Effector CD8-positive, alpha-beta T cell (primary cell): ENCODE measurements around the gene PRKD1.
"Not testable (repeated sequence)": the region's sequence is repeated elsewhere in the genome, so short reads cannot be mapped to it uniquely, and the experiment has no call there.

Experiments
- DNase-seq: peaks from one replicate; lab custom pipeline; 2025; lab: John Stamatoyannopoulos, UW

The PRKD1 gene

DNA sequence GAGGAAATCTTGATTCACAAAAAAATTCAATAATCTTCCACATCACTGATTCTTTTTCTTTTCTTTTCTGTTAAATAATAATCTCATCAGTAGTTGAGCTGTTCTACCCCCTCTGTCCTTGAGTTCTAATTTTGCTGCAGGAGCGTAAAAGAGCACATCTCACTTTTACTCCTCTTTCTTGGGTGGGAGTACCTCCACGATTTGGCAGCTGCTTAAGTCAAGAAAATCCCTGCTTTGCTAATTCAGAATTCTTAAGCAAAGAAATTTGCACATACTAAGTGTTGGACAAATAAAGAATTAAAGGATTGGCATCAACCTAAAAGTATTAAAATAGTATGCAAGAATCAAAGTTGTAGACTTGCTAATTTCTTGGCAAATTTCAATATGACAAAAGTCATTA, 128.8 kb downstream of the PRKD1 start:
- DNase-seq: no peak

DNA sequence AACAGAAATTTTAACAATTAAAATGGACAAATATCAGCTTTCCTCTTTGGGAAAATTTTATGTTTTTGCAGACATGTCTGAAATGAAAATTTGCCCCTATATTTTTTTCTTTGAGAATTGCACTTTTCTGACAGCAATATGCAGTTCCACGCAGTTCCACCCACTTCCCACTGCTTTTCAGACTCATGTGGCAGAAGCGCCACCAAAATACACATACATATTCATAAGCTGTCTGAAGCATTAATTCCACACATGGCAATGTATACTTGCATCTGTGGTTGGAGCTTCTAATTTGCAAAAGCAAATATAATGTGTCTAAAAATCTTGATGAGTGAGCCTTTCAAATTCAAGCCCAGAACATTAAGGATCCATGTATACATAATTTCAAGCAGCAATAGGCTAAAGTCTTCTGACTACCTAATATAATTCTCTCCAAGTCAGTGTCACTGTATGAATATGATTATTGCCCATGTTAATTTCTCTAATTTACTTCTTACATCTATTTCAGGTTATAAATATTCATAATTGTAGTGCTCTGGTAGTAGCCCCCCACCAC, 129.5 kb downstream of the PRKD1 start:
- no peak for DNase-seq

DNA sequence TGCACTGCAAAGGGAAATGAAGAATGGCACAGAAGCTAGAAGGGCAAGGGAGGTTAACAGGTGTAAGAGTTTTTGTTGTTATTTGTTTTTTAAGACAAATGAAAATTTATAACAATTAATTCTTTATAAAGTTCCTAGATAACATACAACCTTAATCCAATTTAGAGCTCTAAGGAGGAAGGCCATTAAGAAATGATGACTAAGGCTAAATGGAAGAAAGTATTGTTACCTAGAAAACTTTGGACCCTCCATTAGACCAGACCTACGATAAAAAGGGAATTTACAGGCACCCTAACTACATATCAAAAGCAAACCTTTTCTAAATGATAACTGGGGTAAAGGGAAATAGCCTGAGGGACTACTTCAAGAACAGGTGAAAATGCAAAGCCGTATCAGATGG, 130.8 kb downstream of the PRKD1 start:
- DNase-seq: no peak

DNA sequence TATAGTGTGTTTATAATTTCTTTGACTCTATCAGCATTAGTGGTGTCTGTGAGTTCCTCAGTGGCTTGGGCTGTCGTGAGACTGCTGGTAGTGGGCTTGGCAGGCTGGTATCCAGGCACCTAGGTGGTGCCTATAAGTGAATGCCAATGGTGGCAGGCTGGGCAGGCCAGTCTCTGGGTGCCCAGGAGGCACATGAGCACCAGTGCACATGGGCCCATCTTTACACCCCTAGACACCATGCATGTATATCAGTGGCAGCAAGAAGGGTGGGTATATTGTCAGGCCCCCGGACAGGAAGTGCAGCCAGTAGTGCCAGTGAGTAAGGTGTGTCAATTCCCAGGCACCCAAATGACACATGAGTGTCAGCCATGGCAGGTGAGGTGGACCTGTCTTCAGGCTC, 138.2 kb downstream of the PRKD1 start:
- no peak for DNase-seq

DNA sequence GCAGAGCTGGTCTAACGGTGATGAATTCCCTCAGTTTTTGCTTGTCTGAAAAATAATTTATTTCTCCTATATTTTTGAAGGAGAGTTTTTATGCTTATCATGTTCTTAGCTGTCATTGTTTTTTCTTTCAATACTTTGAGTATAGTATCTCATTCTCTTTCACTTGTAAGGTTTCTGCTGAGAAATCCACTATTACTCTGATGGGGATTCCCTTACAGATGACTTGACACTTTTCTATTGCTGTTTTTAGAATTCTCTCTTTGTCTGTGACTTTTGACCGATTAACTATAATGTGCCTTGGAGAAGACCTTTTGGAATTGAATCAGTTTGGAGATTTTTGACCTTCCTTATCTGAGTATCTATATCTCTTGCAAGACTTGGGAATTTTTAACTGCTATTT, 139.6 kb downstream of the PRKD1 start:
- no peak for DNase-seq

DNA sequence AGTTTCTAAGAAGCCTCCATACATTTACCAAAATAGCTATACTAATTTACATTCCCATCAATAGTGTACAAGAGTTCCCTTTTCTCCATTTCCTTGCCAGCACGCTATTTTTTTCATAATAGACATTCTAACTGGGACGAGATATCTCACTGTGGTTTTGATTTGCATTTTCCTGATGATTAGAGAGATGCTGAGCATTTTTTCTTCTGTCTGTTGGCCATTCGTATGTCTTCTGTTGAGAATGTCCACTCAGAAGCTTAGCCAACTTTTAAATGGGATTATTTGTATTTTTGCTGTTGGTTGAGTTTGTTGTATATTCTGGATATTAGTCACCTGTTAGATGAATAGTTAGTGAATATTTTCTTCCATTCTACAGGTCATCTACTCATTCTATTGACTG, 144.1 kb downstream of the PRKD1 start:
- no peak for DNase-seq

DNA sequence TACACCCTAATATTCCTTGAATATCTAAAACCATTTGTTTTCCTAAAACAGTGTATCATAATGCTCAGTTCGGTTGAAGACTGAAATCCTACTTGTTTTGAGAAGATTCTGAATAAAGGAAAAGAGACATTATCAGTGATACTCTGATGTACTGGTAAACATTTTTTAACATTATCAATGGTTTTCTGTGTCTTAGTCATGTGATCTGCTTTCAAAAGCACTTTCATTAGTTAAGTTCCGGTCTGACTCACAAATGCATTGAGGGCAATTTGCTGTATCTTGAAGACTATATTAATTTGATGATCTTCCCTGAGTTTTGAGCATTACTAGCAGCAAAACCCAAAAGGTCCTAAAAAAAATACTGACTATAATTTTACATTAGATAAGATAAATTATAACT, 145.6 kb downstream of the PRKD1 start:
- DNase-seq: no peak

DNA sequence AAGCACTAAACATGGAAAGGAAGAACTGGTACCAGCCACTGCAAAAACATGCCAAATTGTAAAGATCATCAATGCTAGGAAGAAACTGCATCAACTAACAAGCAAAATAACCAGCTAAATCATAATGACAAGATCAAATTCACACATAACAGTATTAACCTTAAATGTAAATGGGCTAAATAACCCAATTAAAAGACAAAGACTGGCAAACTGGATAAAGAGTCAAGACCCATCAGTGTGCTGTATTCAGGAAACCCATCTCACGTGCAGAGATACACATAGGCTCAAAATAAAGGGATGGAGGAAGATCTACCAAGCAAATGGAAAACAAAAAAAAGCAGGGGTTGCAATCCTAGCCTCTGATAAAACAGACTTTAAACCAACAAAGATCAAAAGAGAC, 150.5 kb downstream of the PRKD1 start:
- not testable (repeated sequence) for DNase-seq

DNA sequence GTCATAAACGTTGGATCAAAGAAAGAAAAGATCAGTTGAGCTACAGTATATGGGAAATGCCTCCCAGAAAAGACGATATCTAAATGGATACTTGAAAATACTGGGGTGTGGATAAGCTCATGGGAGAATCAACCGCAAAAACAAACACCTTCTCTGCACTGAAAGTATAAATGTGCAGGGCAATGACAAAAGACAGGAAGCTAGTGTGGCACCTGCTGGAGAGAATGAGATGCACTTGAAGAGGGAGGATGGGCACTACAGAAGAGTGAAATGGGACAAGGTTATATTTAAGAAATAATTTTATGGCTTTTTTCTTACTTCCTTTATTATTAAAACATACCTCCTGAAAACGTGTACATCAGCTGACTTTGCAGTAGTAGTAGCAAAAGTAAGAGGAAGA, 153.7 kb downstream of the PRKD1 start:
- no peak for DNase-seq

DNA sequence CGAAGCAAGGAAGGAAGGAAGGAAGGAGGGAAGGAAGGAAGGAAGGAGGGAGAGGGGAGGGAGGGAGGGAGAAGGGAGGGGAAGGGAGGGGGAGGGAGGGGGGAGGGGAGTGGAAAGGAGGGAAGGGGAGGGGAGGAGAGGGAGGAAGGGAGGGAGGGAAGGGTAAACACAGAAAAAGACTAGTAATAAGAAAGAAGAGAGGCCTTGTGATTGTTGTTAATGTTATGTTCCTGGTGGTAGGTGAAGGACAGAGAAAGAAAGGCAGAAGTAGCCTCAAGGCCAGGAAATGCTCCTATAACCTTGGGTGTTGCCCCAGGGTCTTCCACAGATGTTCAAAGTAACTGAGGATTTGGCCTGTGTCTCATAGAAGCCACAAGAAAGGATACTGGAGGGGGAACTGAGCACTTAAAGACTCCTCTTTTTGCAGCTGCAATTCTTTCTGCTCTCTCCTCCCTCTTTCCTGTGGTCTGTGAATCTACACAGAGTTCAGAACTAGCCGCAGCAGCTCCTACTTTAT, 164.2 kb downstream of the PRKD1 start:
- DNase-seq: no peak

DNA sequence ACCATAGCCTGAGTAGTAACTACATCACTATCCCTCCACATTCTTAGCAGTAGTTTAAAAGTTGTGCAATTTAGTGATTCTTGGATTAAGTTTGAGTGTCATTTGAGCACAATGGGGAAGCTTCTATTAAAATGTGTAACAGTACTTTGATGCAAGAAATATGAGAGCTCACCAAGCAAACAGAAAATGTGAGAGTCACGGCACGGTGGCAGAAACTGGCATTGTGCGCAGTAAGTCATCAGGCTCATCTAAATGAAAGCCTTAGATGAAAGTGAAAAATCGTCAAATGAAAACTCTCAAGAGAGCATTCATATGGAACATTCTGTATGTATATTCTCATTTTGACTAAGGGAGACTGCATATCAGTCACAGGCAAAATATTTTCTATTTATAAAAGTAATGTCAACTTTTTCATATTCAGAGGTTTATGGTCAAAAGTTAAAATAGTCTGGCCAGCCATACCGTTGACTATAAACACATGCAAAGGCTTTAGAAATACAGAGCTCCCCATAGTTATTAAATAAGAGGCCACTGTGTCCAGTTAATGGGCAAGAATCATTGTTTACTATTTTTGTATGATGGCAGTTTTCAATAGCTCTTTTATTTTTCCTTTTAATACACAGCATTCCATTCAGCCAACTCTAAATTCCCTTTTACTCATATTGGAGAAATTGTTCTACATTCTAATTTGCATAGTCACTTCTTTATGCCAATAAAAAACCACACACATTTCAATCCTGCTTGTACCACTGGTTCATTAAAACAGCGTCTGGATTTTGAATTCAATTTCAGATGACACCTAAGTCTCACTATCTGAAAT, 167.9 kb downstream of the PRKD1 start:
- DNase-seq: no peak

DNA sequence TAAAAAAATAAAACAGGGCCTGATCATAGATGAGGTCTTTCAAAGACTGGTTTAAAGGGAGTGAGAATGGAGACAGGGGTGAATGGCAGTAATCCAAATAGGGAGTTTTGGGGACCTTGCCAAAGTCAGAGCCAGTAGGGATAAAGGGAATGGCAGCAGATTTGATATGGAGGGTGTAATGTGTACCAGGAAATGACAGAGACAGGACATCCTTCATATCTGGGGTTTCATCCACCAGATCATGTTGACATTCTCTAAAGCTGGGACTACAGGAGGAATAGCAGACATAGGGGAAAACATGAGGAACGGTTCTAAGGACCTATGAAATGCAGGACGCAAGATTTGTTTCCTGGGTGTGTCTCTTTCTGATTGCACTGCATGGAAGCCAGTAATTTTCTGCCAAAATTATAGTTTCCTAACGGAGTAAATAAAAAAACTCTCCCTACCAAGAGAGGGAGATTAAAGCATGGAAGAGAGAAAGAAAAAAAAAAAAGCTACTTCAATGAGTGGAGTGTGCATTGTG, 169.9 kb downstream of the PRKD1 start:
- DNase-seq: no peak

DNA sequence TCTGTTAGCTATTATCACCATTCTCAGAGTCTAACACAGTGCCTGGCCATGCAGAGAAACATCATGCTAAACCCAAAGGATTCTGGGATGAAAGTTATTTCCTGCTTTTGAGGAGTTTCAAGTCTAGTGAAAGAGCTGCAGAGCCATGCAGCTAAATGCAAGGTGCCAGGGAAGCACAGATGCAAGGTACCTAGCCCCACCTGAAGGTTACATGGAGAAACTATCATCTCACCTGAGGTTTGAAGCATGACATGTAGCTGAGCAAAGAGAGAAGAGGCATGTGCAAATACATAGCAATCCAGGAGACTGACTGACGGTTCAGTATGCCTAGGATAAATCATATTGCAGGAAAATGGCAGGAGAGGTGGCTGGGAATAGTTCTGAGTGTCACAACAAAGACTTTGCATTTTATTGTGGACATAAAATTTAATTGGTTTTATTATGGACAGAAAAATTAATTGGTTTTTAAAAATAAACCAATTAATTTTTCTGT, 170.4 kb downstream of the PRKD1 start:
- DNase-seq: no peak

DNA sequence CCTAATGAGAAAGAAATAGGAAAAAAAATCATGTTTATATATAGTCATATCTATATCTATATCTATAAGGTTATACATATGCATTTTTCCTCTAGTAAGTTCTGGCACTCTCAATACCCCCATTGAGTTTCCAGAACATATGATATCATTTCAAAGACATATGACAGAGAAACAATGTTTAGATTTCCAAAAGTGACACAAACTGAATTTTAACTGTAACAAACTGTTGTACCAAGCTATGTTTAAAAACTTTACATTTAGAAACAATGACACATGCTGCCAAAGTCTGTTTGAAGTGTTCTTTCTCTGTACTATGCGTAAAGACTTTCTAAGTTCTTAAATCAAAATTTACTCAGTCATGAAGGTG, 171.6 kb downstream of the PRKD1 start:
- no peak for DNase-seq

DNA sequence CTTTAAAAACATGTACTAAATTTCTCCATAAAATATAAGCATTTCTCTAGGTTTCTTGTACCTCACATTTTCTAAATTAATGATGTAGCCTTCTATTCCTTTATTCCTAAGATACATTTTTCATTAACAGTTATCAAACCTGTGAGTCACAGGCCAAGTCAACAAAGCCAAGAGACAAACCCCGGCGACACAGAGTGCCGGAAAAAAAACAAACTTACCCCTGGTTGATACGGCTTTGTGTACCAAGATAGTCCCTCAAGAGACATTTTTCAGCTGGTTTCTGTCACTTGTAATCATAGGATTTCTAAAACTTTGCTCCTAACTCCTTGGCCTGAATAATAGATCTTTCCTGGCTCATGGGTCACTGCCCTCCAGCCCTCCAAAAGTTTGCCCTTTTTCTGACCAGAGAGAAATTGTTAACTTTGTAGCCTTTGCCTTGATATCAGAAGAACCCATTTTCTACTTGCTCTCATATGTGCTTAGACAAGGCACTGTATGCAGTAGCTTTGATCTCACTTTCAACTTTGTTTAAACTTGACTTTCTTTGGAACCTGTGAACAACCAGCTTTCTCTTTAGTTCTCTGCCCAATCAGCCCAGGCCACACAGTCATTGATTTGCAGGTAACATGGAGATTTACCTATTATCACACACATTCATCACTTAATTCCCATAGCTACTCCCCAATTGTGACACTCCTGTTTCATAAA, 172.2 kb downstream of the PRKD1 start:
- DNase-seq: no peak

DNA sequence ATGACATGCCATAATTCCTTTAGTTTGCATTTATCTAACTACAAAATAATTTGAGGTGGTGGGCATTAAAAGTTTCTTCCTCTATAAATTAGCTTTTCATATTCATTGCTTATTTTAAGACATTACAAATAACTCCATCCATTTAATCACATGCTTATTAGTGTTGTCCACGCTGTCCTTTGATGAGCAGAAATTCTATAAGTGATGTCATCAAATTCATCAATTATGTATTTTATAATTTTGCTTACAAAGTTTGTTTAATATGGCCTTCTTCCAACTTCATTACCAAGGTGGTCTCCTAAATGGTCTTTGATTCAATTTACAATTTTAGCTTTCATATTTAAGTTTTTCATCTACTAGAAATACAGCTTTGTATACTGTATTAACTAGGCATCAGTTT, 173.5 kb downstream of the PRKD1 start:
- DNase-seq: no peak

DNA sequence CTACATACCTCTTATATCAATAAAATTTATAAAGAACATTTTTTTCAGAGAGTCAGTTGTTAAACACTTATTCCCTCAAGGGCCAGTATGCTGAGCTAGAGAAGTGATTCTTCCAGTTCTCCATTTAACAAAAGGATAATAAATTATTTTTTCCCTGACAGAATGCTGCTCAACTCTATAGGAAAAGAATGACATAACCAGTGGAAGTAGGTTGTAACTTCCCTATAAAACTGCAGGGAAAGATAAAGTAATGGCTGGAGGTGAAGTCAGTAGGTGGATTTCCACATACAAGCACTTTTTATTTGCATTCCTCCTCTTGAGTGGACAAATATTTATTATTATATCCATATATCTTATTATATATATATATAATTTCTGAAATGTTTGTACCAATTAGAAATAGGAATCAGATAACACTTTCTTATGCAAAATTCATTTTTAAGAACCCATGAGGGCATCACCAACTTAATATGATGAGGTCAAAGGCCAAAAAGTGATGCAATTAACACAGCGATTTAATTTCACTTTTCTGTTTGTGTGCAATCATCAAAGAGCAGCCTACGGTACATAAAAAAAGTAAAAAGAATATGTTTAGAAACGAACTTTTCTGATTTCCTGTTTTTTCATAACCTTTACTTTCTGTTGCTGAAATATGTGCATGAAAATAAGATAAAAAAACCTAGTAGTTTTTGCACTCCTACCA, 175.3 kb downstream of the PRKD1 start:
- DNase-seq: no peak

DNA sequence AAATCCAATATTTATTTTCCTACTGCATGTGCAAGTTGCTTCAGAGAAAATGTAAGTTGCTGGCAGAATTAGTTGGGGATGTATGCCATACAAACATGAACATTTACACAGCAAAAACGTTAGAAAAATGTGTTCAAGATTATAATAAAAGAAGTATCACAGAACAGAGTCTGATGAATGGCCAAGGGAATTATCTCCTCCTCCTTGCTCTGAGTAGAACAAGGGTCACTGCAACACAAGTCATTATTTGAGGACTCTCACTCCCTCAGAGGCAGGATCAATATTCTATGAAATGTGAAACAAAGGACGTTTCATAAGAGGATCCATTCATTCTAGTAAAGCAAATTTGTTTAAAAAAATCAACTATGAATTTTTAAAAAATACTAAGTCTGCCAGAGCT, 177.8 kb downstream of the PRKD1 start:
- DNase-seq: no peak

DNA sequence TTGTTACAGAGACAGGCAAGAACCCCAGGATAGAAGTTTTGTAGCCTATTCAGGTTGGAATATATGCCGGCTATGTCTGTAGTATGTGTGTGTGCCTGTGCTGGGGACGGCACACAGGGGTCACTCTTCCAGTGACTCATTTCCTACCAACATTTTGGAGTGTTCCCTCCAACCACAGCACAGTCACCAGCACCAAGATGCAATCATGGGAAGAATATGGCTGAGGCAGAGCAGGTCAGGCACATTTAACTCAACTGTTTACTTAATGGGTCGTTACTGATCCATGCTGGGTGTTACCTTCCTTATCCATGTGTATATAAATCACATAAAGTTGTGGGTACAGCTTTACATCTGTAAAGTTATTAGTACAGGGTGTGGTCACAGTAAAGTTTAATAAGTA, 178.3 kb downstream of the PRKD1 start:
- DNase-seq: no peak

DNA sequence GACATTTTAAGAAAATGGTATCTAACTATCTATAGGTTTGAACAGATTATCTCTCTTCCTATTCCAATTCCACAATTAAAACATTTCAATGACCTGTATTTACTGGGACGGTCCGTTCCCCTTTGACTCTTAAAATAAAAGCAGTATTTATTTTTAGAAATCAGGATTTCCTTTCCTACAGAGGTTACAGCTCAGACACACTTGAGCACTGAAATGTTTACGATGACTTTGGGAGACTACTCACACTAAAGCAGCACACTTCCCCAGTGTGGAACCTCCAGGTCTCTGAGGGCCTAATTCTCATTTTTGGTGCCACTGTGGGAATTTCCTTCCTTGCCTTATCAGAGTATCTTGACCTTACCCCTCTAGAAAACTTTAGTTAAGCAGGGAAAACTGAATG, 181.8 kb downstream of the PRKD1 start:
- DNase-seq: no peak

DNA sequence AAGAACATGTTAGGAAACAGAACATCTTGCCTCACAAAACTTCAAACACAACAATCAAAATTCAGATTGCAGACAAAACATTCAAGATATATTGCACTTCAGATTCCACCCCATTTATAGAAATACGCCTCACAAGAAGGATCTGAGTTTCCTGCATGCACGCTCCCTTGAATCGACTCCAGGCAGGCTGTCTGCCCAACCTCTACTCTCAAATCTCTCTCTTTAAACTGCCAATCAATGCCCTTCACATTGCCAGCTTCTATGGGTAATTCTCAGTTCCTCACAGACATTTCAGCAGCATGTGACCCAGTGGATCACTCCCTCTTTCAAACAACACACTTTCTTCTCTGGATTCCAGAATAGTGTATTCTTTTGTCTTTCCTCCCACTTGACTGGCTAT, 184.1 kb downstream of the PRKD1 start:
- DNase-seq: no peak

DNA sequence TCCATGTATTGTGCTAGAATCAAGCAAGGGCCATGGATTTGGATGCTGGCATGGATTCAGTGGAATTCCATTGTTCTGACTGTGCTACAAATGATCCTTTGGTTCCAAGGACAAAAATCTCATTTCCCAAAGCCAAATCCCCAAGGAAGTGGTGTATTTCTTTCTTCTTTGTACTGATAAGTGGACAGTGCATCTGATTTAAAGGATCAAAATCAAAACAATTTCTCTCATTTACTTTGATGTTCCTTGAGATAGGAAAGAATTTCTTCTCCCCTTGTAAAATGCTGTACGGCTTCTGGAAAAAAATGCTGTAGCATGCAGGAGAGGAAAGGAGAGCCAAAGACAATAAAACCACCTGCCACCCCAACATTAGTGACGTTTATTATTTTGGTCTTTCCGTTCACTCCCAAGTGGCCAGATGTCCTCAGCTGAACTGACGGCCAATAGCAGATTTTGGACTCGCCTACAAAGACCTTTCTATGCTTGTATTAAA, 185.7 kb downstream of the PRKD1 start:
- DNase-seq: no peak
